Measurements from ENCODE around the gene F8. TPM values are rescaled to one million over a fixed set of nuclear protein-coding genes. Genes with fewer than 3 reads are reported as not detected.

F8 gene
- total RNA-seq, 1 experiment from 2014 or later: 12.4 TPM

DNA sequence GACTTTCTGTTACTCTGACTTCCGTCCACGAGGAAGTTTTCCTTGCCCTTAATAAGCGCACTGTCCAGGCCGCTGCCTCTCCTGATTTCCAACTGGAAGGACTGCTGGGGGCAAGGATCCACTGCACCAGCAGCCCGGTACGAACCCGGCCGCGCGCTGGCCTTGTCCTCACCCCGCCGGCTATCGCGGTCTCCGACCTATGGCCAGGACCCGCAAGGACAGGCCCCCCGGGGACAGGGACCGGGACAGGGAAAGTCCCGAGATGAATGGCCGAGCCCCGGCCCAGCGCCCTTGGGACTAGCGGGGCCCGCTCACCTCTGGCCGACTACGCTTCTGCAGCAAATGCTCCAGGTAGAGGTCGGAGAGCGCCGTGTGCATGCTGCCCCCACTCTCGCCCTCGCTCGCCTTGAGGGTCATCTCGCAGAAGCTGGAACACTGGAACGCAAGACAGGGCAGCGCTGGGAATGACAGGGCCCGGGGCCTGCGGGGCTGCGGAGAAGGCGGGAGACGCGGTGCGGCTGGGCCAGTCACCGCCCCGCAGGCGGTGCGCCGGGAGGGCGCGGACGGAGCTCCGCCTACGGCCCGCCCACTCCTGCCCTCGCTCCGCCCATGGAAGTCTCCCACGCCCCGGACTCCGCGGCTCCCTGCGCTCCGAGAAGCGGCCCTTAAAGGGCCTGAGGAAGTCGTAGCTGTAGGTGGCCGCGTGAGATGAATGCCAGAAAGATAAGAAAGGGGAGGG lies 217.4 kb downstream of the F8 start, which contains the start of gene MPP1:
Gene MPP1, minus strand, starts transcription at position 529 of the 739 bp plus-strand sequence. Its CDS starts 112 bp downstream, at position 417.
- H3K4me3 ChIP-seq (ENCODE audit: low read depth in 2 of 2, low read length in 2 of 2): peak within 1 kb of the TSS; percentile 75 to 81
- no TSS peak for BruUV-seq (replicated peaks)
- ChIA-PET POLR2A (interaction anchor here (0.5 to 1.0 kb wide), 4 partner anchors 9 to 258 kb away, joined by 3 to 5 read pairs (median 4); partner anchors contain the start of gene IKBKG), CTCF (interaction anchor here (0.7 kb wide), 2 partner anchors 37 to 88 kb away, joined by 3 read pairs; no protein-coding TSS in a partner anchor)
- intact Hi-C loops (cut with micrococcal nuclease; ENCODE audit: unreplicated experiment) (no loop called here), in situ Hi-C loops (cut with HindIII; ENCODE audit: low pct_unique_long_range_greater_than_20kb, low sequenced_read_pairs) (no loop called here)
- peak within 1 kb of the TSS; percentile 83 for H3K27ac ChIP-seq (ENCODE audit: low read length)
- H3K4me1 ChIP-seq (ENCODE audit: control insufficient read depth, insufficient read depth, low read length): peaks cover 43% of the 10 kb centered on the region
- ATAC-seq (peak; percentile 97), DNase-seq (ENCODE audit: low read depth, low spot score) (no peak)
- peak; percentile 72 for TF ChIP-seq POLR2AphosphoS5 (IDR thresholded peaks at IDR 0.05; ENCODE audit: low read depth, low read length)
- TF ChIP-seq, protein P1, sequence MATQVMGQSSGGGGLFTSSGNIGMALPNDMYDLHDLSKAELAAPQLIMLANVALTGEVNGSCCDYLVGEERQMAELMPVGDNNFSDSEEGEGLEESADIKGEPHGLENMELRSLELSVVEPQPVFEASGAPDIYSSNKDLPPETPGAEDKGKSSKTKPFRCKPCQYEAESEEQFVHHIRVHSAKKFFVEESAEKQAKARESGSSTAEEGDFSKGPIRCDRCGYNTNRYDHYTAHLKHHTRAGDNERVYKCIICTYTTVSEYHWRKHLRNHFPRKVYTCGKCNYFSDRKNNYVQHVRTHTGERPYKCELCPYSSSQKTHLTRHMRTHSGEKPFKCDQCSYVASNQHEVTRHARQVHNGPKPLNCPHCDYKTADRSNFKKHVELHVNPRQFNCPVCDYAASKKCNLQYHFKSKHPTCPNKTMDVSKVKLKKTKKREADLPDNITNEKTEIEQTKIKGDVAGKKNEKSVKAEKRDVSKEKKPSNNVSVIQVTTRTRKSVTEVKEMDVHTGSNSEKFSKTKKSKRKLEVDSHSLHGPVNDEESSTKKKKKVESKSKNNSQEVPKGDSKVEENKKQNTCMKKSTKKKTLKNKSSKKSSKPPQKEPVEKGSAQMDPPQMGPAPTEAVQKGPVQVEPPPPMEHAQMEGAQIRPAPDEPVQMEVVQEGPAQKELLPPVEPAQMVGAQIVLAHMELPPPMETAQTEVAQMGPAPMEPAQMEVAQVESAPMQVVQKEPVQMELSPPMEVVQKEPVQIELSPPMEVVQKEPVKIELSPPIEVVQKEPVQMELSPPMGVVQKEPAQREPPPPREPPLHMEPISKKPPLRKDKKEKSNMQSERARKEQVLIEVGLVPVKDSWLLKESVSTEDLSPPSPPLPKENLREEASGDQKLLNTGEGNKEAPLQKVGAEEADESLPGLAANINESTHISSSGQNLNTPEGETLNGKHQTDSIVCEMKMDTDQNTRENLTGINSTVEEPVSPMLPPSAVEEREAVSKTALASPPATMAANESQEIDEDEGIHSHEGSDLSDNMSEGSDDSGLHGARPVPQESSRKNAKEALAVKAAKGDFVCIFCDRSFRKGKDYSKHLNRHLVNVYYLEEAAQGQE (IDR thresholded peaks at IDR 0.05; ENCODE audit: insufficient read depth in 1 of 2, low read depth in 2 of 2, low read length in 1 of 2): 0 out of 4 replicates have a peak, but pooled peaks of 1 of the 2 experiments have one; percentile 16
- TF ChIP-seq, protein P2, sequence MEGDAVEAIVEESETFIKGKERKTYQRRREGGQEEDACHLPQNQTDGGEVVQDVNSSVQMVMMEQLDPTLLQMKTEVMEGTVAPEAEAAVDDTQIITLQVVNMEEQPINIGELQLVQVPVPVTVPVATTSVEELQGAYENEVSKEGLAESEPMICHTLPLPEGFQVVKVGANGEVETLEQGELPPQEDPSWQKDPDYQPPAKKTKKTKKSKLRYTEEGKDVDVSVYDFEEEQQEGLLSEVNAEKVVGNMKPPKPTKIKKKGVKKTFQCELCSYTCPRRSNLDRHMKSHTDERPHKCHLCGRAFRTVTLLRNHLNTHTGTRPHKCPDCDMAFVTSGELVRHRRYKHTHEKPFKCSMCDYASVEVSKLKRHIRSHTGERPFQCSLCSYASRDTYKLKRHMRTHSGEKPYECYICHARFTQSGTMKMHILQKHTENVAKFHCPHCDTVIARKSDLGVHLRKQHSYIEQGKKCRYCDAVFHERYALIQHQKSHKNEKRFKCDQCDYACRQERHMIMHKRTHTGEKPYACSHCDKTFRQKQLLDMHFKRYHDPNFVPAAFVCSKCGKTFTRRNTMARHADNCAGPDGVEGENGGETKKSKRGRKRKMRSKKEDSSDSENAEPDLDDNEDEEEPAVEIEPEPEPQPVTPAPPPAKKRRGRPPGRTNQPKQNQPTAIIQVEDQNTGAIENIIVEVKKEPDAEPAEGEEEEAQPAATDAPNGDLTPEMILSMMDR (IDR thresholded peaks at IDR 0.05): no peak
- peak; percentile 43; the same call in 1 of the 2 replicates for TF ChIP-seq SIN3A (IDR thresholded peaks at IDR 0.05; ENCODE audit: borderline replicate concordance, insufficient read depth, low read depth, low read length)
- TF ChIP-seq TCF7L2 (IDR thresholded peaks at IDR 0.05; ENCODE audit: low read depth, low read length): peak; percentile 77; the same call in 1 of the 2 replicates
- H3K27me3 ChIP-seq (ENCODE audit: control insufficient read depth, insufficient read depth, low read length): no peaks in the 10 kb centered on the region
- H3K36me3 ChIP-seq (ENCODE audit: control insufficient read depth, insufficient read depth, low read length): no peaks in the 10 kb centered on the region
- H3K9me3 ChIP-seq (ENCODE audit: control insufficient read depth, insufficient read depth, low read depth, low read length): peaks cover 8% of the 10 kb centered on the region; the same call in 1 of the 2 replicates

DNA sequence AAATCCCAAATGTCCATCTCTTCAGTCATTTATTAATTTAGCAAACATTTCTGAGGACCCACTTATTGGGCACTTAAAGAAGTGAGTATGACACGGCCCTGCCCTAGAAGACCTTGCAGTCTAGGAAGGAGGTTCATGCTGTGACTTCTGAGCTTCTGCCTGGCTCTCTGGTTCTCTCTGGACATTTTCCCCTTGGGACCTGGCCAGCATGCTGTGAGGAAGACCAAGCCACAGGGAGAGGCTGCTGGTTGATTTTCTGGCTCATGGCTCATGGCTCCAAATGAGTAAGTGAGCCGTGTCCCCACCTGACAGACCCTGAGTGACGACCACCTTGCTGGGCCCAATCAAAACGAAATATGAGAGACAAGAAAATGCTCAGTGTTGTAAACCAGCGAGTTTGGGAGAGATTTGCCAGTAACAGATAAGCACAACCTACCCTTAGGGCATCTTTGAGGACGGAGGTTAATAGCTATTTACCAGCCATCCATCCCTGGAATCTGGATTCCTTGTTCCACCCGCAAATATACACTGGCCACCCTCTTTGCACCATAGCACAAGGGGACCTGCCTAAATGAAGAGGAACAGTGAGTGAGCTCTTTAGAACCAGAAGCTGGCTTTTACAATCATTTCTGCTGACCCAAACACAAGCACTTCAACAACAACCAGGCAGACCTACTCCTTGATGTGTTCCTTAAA lies 218.1 kb downstream of the F8 start:
- intact Hi-C loops (cut with micrococcal nuclease; ENCODE audit: unreplicated experiment) (no loop called here), in situ Hi-C loops (cut with HindIII; ENCODE audit: low pct_unique_long_range_greater_than_20kb, low sequenced_read_pairs) (no loop called here)
- H3K36me3 ChIP-seq (ENCODE audit: control insufficient read depth, insufficient read depth, low read length): no peaks in the 10 kb centered on the region
- H3K27ac ChIP-seq (ENCODE audit: low read length): peak overlapping the region; percentile 83
- no peaks in the 10 kb centered on the region for H3K27me3 ChIP-seq (ENCODE audit: control insufficient read depth, insufficient read depth, low read length)
- peaks cover 50% of the 10 kb centered on the region for H3K4me1 ChIP-seq (ENCODE audit: control insufficient read depth, insufficient read depth, low read length)
- POLR2A ChIA-PET: interaction anchor here (0.5 kb wide), 1 partner anchor 35 kb away, joined by 5 read pairs; no protein-coding TSS in a partner anchor
- CTCF ChIA-PET: interaction anchor here (0.6 kb wide), 1 partner anchor 23 kb away, joined by 4 read pairs; no protein-coding TSS in a partner anchor
- TF ChIP-seq POLR2AphosphoS5 (IDR thresholded peaks at IDR 0.05; ENCODE audit: low read depth, low read length): no peak
- no peak for TF ChIP-seq TCF7L2 (IDR thresholded peaks at IDR 0.05; ENCODE audit: low read depth, low read length)
- TF ChIP-seq, protein P2 (IDR thresholded peaks at IDR 0.05): no peak
- TF ChIP-seq, protein P1 (IDR thresholded peaks at IDR 0.05; ENCODE audit: insufficient read depth in 1 of 2, low read depth in 2 of 2, low read length in 1 of 2): no peak
- no peak for TF ChIP-seq SIN3A (IDR thresholded peaks at IDR 0.05; ENCODE audit: borderline replicate concordance, insufficient read depth, low read depth, low read length)
- H3K4me3 ChIP-seq (ENCODE audit: low read depth in 2 of 2, low read length in 2 of 2): peak overlapping the region; percentile 75 to 81
- peaks cover 8% of the 10 kb centered on the region; the same call in 1 of the 2 replicates for H3K9me3 ChIP-seq (ENCODE audit: control insufficient read depth, insufficient read depth, low read depth, low read length)
- no peak for DNase-seq (ENCODE audit: low read depth, low spot score)
- no TSS peak for BruUV-seq (replicated peaks)
- ATAC-seq: 0 out of 2 replicates have a peak, but pooled peaks have one; percentile 0
